HepG2 (cell line): ENCODE results near the gene CEACAM16.

Experiments used
- EZH2 ChIP-seq: conservative IDR thresholded peaks from 2 replicates; pipeline ENCODE4 v1.6.1; 2012; ENCODE audit warnings: mild to moderate bottlenecking, low read depth, low read length, moderate library complexity
- IKZF5 ChIP-seq: IDR thresholded peaks from 2 replicates; pipeline ENCODE4 v1.6.1; 2018; ENCODE audit warnings: missing genetic modification reagents, mild to moderate bottlenecking, missing compliant biosample characterization
- MAFF ChIP-seq: IDR thresholded peaks from 2 replicates; pipeline ENCODE4 v1.6.1; 2011; ENCODE audit warnings: low read depth, low read length, improper control_type of control experiment
- NR3C1 ChIP-seq: sonication (generic); formaldehyde crosslinking; IDR thresholded peaks from 2 replicates; pipeline ENCODE4 v1.4.0; 2020; ENCODE audit warnings: missing genetic modification reagents
- PAX8 ChIP-seq: sonication (generic); formaldehyde crosslinking; IDR thresholded peaks from 2 replicates; pipeline ENCODE4 v1.8.0; 2022; ENCODE audit warnings: mild to moderate bottlenecking, missing genetic modification reagents, borderline replicate concordance
- POLR2AphosphoS5 ChIP-seq: IDR thresholded peaks from 2 replicates; pipeline ENCODE4 v1.6.1; 2012; ENCODE audit warnings: low read depth, low read length
- ZBTB43 ChIP-seq: sonication (generic); formaldehyde crosslinking; conservative IDR thresholded peaks from 2 replicates; pipeline ENCODE4 v1.4.0; 2020; ENCODE audit warnings: missing genetic modification reagents
- ZBTB7A ChIP-seq: sonication (generic); formaldehyde crosslinking; IDR thresholded peaks from 2 replicates; pipeline ENCODE4 v1.8.0; 2022; ENCODE audit warnings: mild to moderate bottlenecking, missing genetic modification reagents
- TF ChIP-seq, protein P1 (sequence below): sonication (generic); formaldehyde crosslinking; IDR thresholded peaks from 2 replicates; pipeline ENCODE4 v1.4.0; 2020; ENCODE audit warnings: missing genetic modification reagents

DNA sequence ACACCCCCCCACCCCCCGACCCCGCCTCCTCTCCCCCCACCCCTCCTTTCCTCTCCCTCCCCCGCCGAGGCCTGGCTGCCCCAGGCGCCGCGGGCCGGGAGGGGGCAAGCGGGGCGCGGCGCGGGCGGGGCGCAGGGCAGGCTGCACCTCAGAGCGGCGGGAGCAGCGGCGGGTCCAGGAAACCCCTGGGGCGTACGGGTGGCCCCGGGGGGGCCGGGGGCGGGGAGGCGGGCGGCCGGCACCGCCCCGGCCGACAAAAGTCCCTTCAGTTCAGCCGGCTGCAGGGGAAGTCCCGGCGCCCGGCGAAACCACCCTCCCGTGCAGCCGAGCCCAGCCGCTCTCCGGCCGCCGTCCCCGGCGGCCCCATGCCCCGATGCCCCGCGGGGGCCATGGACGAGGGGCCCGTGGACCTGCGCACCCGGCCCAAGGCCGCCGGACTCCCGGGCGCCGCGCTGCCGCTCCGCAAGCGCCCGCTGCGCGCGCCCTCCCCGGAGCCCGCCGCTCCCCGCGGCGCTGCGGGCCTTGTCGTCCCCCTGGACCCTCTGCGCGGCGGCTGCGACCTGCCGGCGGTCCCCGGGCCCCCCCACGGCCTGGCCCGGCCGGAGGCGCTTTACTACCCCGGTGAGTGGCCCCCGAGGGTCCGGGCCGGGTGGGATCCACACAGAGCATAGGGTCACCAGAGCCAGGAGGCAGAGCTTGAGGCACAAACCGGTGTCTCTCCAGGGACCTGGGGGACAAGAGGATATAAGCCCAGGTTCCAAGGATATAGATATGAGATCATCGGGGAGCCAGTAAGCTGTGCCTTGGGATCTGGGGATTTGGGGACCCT, 49.7 kb downstream of the CEACAM16 start, which contains the start of gene BCL3:
- no peak for TF ChIP-seq EZH2
- no peak for TF ChIP-seq PAX8 (CRISPR knock-in tag)
- no peak for TF ChIP-seq POLR2AphosphoS5
- no peak for TF ChIP-seq IKZF5 (CRISPR knock-in tag)
- no peak for TF ChIP-seq MAFF
- TF ChIP-seq, protein P1, sequence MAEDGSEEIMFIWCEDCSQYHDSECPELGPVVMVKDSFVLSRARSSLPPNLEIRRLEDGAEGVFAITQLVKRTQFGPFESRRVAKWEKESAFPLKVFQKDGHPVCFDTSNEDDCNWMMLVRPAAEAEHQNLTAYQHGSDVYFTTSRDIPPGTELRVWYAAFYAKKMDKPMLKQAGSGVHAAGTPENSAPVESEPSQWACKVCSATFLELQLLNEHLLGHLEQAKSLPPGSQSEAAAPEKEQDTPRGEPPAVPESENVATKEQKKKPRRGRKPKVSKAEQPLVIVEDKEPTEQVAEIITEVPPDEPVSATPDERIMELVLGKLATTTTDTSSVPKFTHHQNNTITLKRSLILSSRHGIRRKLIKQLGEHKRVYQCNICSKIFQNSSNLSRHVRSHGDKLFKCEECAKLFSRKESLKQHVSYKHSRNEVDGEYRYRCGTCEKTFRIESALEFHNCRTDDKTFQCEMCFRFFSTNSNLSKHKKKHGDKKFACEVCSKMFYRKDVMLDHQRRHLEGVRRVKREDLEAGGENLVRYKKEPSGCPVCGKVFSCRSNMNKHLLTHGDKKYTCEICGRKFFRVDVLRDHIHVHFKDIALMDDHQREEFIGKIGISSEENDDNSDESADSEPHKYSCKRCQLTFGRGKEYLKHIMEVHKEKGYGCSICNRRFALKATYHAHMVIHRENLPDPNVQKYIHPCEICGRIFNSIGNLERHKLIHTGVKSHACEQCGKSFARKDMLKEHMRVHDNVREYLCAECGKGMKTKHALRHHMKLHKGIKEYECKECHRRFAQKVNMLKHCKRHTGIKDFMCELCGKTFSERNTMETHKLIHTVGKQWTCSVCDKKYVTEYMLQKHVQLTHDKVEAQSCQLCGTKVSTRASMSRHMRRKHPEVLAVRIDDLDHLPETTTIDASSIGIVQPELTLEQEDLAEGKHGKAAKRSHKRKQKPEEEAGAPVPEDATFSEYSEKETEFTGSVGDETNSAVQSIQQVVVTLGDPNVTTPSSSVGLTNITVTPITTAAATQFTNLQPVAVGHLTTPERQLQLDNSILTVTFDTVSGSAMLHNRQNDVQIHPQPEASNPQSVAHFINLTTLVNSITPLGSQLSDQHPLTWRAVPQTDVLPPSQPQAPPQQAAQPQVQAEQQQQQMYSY, result no peak
- no peak for TF ChIP-seq ZBTB7A (CRISPR knock-in tag)
- TF ChIP-seq NR3C1 (CRISPR knock-in tag), result no peak
- TF ChIP-seq ZBTB43, result no peak
